ENCODE data around the gene PMM2.

- no peak for TF ChIP-seq POLR2A (IDR thresholded peaks at IDR 0.05)
- no peak for TF ChIP-seq CTCF (IDR thresholded peaks at IDR 0.05)
Measured at GRCh38 chr16:8885674-8886592, 88.3 kb downstream of the PMM2 start.

All from adrenal gland (tissue), 5 donors.